NT2/D1 (cell line): Measurements from ENCODE around the gene CSF1R.

Experiments used
- DNase-seq: peaks from one replicate; pipeline ENCODE4 v3.0.0-alpha.2; 2011; ENCODE audit warnings: low read depth, low spot score
- H3K27me3 ChIP-seq: 2 replicates; pipeline ENCODE4 v1.6.0; 2011; ENCODE audit warnings: mild to moderate bottlenecking; ENCODE audit not compliant: insufficient read length, insufficient read depth
- H3K36me3 ChIP-seq: 2 replicates; pipeline ENCODE4 v1.6.1; 2011; ENCODE audit warnings: mild to moderate bottlenecking, low read length, mixed read lengths; ENCODE audit not compliant: insufficient read depth, insufficient read length
- H3K4me1 ChIP-seq: 2 replicates; pipeline ENCODE4 v1.5.1; 2011; ENCODE audit not compliant: insufficient read depth, insufficient read length
- H3K4me3 ChIP-seq: 2 replicates; pipeline ENCODE4 v1.5.1; 2011; ENCODE audit warnings: low read depth; ENCODE audit not compliant: insufficient read length
- H3K9ac ChIP-seq: 2 replicates; pipeline ENCODE4 v1.6.0; 2011; ENCODE audit warnings: low read depth; ENCODE audit not compliant: insufficient read length
- H3K9me3 ChIP-seq: 2 replicates; pipeline ENCODE4 v1.5.1; 2011; ENCODE audit warnings: mild to moderate bottlenecking, low read length; ENCODE audit not compliant: insufficient read depth
- SUZ12 ChIP-seq: IDR thresholded peaks from 2 replicates; pipeline ENCODE4 v1.6.1; 2011; ENCODE audit not compliant: insufficient read length, insufficient read depth; ENCODE audit errors: extremely low read depth
- YY1 ChIP-seq: IDR thresholded peaks from 2 replicates; pipeline ENCODE4 v1.6.1; 2011; ENCODE audit not compliant: insufficient read length, insufficient read depth
- ZNF274 ChIP-seq: IDR thresholded peaks from 2 replicates; pipeline ENCODE4 v1.6.1; 2011; ENCODE audit warnings: mild to moderate bottlenecking, low read depth, low read length

CSF1R gene

GRCh38 chr5:150013931-150014330 is 72.4 kb downstream of the CSF1R start:
- DNase-seq: no peak
- peaks cover 79% of the 10 kb centered on the region for H3K36me3 ChIP-seq
- H3K27me3 ChIP-seq: no peaks in the 10 kb centered on the region

DNA sequence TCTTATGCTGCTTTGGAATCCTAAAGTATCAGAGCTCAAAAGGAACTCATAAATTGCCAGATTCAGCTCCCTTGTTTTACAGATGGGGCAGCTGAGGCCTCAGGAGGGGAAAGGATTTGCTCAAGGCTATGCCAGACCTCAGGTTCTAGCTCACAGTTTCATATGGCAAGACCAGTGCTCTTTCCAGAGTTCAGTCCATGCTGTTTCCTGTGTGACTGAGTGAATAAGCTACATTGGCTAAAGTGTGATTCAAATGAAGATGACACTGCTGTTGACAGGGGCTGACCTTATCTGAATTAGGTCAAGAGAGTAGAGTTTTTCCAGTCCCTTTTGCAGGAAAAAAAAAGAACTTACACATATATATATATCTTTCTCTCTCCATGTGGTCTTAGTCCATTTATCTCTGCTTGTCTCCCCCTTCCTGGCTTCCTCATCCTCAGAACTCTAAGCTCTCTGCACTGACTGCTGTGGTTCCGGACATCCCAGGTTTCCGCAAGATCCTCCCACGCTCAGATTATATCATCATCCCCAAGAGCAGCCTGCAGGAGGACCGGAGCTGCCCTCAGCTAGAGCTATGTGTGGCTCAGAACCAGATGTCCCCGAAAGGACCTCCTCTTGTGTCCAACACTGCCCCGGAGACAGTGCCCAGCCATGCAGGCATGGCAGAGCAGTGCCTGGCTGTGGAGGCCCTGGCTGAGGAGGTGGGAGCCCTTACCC is 76.5 kb downstream of the CSF1R start:
- TF ChIP-seq ZNF274: no peak
- no peak for TF ChIP-seq YY1
- no peak for TF ChIP-seq SUZ12
- H3K36me3 ChIP-seq: peaks cover 83% of the 10 kb centered on the region

More at GRCh38 chr5:150013931-150014330, 72.4 kb downstream of the CSF1R start:
- Histone ChIP-seq H3K4me3 (no peak overlapping the region), H3K4me1 (no peaks in the 10 kb centered on the region), H3K9ac (no peak overlapping the region), H3K9me3 (peaks cover 5% of the 10 kb centered on the region; the same call in 1 of the 2 replicates)
- TF ChIP-seq YY1 (no peak), ZNF274 (no peak), SUZ12 (no peak)

DNA sequence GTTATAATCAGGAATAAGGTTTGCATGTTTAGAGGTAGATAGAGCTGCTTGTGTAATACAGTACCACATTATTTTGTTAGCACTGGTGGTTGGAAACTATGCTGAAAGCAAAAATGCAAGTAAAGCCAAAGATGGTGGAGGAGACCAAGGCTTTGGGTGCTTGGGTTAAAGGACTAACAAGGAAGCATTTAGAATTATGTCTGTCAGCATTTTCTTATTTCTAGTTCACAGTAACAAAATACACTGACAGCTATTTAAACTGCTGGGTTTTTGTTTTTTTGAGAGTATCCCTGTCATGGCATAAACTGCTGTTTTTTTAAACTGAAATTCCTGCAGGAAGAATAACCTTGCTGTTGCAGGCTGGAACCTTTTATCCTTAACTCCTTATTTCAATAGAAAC is 79.3 kb downstream of the CSF1R start:
- Histone ChIP-seq H3K27me3 (no peaks in the 10 kb centered on the region), H3K36me3 (peaks cover 76% of the 10 kb centered on the region), H3K9me3 (no peaks in the 10 kb centered on the region), H3K4me3 (no peak overlapping the region), H3K4me1 (no peaks in the 10 kb centered on the region), H3K9ac (no peak overlapping the region)
- no peak for DNase-seq
- no peak for TF ChIP-seq ZNF274
- TF ChIP-seq SUZ12: no peak
- TF ChIP-seq YY1: no peak

More for the DNA sequence above, 76.5 kb downstream of the CSF1R start:
- Histone ChIP-seq H3K9me3 (no peaks in the 10 kb centered on the region), H3K27me3 (no peaks in the 10 kb centered on the region), H3K4me1 (no peaks in the 10 kb centered on the region), H3K9ac (no peak overlapping the region), H3K4me3 (no peak overlapping the region)
- DNase-seq: no peak

- Histone ChIP-seq H3K9ac (no peak overlapping the region), H3K9me3 (no peaks in the 10 kb centered on the region), H3K27me3 (no peaks in the 10 kb centered on the region), H3K4me3 (no peak overlapping the region), H3K4me1 (no peaks in the 10 kb centered on the region), H3K36me3 (peaks cover 71% of the 10 kb centered on the region)
- no peak for TF ChIP-seq YY1
- no peak for DNase-seq
Observed at GRCh38 chr5:150006318-150006717, 80.0 kb downstream of the CSF1R start.
